Neural cell (in vitro differentiated cells): Measurements from ENCODE around the gene TSPAN11. TPM values are rescaled to one million over a fixed set of nuclear protein-coding genes. Genes with fewer than 3 reads are reported as not detected.

Experiments
- H2AFZ ChIP-seq: fragments of 200-600, 300-800 bp; sonication (generic), shearing (Covaris generic); 2 replicates; pipeline ENCODE4 v1.6.0; 2014; ENCODE audit warnings: low read depth, mild to moderate bottlenecking, antibody characterized with exemption, low read length, moderate library complexity
- H3F3A ChIP-seq: fragments of 200-600 bp; shearing (Covaris generic); 2 replicates; pipeline ENCODE4 v1.6.1; 2016; ENCODE audit warnings: mild to moderate bottlenecking, moderate library complexity, mixed read lengths, antibody characterized with exemption, low read length; ENCODE audit not compliant: insufficient read depth, poor library complexity, severe bottlenecking
- H3K27ac ChIP-seq: fragments of 200-600, 300-800 bp; sonication (generic), shearing (Covaris generic); 2 replicates; pipeline ENCODE4 v1.5.1; 2014; ENCODE audit warnings: mild to moderate bottlenecking, low read length, moderate library complexity
- H3K27me3 ChIP-seq: fragments of 300-800, 200-600 bp; sonication (generic), shearing (Covaris generic); 2 replicates; pipeline ENCODE4 v1.6.0; 2014; ENCODE audit warnings: mild to moderate bottlenecking, low read depth, low read length, moderate library complexity; ENCODE audit not compliant: insufficient read depth
- H3K36me3 ChIP-seq: fragments of 300-800, 200-600 bp; sonication (generic), shearing (Covaris generic); 2 replicates; pipeline ENCODE4 v1.5.1; 2014; ENCODE audit warnings: mild to moderate bottlenecking, antibody characterized with exemption, low read length, moderate library complexity; ENCODE audit not compliant: insufficient read depth
- H3K4me2 ChIP-seq: fragments of 300-800, 200-600 bp; sonication (generic), shearing (Covaris generic); 2 replicates; pipeline ENCODE4 v1.6.0; 2014; ENCODE audit warnings: mild to moderate bottlenecking, low read length
- H3K4me3 ChIP-seq: fragments of 300-800, 200-600 bp; sonication (generic), shearing (Covaris generic); 2 replicates; pipeline ENCODE4 v1.5.1; 2014; ENCODE audit warnings: mild to moderate bottlenecking, low read length, moderate library complexity
- H3K79me2 ChIP-seq: fragments of 200-600 bp; shearing (Covaris generic); replicated peaks from 2 replicates; pipeline ENCODE4 v1.6.0; 2014; ENCODE audit warnings: mild to moderate bottlenecking, low read length, moderate library complexity; ENCODE audit not compliant: insufficient read depth
- H3K9ac ChIP-seq: fragments of 300-800, 200-600 bp; sonication (generic), shearing (Covaris generic); 2 replicates; pipeline ENCODE4 v1.6.1; 2016; ENCODE audit warnings: mild to moderate bottlenecking, low read length, mixed read lengths
- H3K9me2 ChIP-seq: fragments of 200-600 bp; shearing (Covaris generic); 2 replicates; pipeline ENCODE4 v1.6.1; 2016; ENCODE audit warnings: mild to moderate bottlenecking, low read length, mixed read lengths; ENCODE audit not compliant: insufficient read depth
- H3K9me3 ChIP-seq: fragments of 200-600, 300-800 bp; sonication (generic), shearing (Covaris generic); 2 replicates; pipeline ENCODE4 v1.6.1; 2016; ENCODE audit warnings: mild to moderate bottlenecking, mixed run types, low read length, moderate library complexity, mixed read lengths
- H4K20me1 ChIP-seq: fragments of 200-600 bp; shearing (Covaris generic); 2 replicates; pipeline ENCODE4 v1.6.1; 2016; ENCODE audit warnings: mild to moderate bottlenecking, mixed run types; ENCODE audit not compliant: insufficient read depth
- EP300 ChIP-seq: fragments of 450-650 bp; conservative IDR thresholded peaks from 2 replicates; pipeline ENCODE4 v1.6.1; 2014; ENCODE audit warnings: antibody characterized with exemption, mild to moderate bottlenecking, moderate library complexity; ENCODE audit not compliant: poor library complexity, severe bottlenecking
- EZH2 ChIP-seq: fragments of 200-600, 300-800 bp; shearing (Covaris generic), sonication (generic); IDR thresholded peaks from 2 replicates; pipeline ENCODE4 v1.6.1; 2014; ENCODE audit warnings: antibody characterized with exemption, low read length, borderline replicate concordance, mild to moderate bottlenecking; ENCODE audit not compliant: insufficient read depth, poor library complexity, severe bottlenecking
- MXI1 ChIP-seq: fragments of 450-650 bp; conservative IDR thresholded peaks from 2 replicates; pipeline ENCODE4 v1.6.1; 2014; ENCODE audit warnings: antibody characterized with exemption, mild to moderate bottlenecking; ENCODE audit not compliant: poor library complexity, severe bottlenecking
- POLR2AphosphoS5 ChIP-seq: IDR thresholded peaks from 2 replicates; pipeline ENCODE4 v1.6.1; 2012
- RAD21 ChIP-seq: fragments of 450-650 bp; conservative IDR thresholded peaks from 2 replicates; pipeline ENCODE4 v1.6.1; 2014; ENCODE audit warnings: antibody characterized with exemption, mild to moderate bottlenecking, moderate library complexity
- REST ChIP-seq: IDR thresholded peaks from 2 replicates; pipeline ENCODE4 v1.6.1; 2012; ENCODE audit warnings: borderline replicate concordance
- SMC3 ChIP-seq: fragments of 450-650 bp; conservative IDR thresholded peaks from 2 replicates; pipeline ENCODE4 v1.6.1; 2014; ENCODE audit warnings: antibody characterized with exemption, mild to moderate bottlenecking, moderate library complexity; ENCODE audit not compliant: poor library complexity
- TAF1 ChIP-seq: IDR thresholded peaks from 2 replicates; pipeline ENCODE4 v1.6.1; 2012; ENCODE audit warnings: low read depth
- polyA plus RNA-seq: library from polyadenylated mRNA; depleted of rRNA; stranded (reverse); fragments of >200 nt; gene quantifications from 2 replicates; pipeline ENCODE4 v1.2.3, GENCODE V29; 2014
- TF ChIP-seq, protein P1 (sequence below): fragments of 450-650 bp; IDR thresholded peaks from 2 replicates; pipeline ENCODE4 v1.5.1; 2014; ENCODE audit warnings: antibody characterized with exemption, mild to moderate bottlenecking, moderate library complexity; ENCODE audit not compliant: poor library complexity, severe bottlenecking

TSPAN11 gene
- polyA plus RNA-seq, 1 donor from 2014 or later: 5.6 TPM

- H3K4me2 ChIP-seq: no peak overlapping the region
- TF ChIP-seq RAD21: no peak
- TF ChIP-seq POLR2AphosphoS5: no peak
- TF ChIP-seq EZH2: no peak
- no peak for TF ChIP-seq EP300
- no peak for TF ChIP-seq TAF1
- TF ChIP-seq, protein P1, sequence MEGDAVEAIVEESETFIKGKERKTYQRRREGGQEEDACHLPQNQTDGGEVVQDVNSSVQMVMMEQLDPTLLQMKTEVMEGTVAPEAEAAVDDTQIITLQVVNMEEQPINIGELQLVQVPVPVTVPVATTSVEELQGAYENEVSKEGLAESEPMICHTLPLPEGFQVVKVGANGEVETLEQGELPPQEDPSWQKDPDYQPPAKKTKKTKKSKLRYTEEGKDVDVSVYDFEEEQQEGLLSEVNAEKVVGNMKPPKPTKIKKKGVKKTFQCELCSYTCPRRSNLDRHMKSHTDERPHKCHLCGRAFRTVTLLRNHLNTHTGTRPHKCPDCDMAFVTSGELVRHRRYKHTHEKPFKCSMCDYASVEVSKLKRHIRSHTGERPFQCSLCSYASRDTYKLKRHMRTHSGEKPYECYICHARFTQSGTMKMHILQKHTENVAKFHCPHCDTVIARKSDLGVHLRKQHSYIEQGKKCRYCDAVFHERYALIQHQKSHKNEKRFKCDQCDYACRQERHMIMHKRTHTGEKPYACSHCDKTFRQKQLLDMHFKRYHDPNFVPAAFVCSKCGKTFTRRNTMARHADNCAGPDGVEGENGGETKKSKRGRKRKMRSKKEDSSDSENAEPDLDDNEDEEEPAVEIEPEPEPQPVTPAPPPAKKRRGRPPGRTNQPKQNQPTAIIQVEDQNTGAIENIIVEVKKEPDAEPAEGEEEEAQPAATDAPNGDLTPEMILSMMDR: no peak
- no peak for TF ChIP-seq MXI1
- TF ChIP-seq REST: no peak
- TF ChIP-seq SMC3: no peak
- no peaks in the 10 kb centered on the region for H4K20me1 ChIP-seq
- H3K9me2 ChIP-seq: no peaks in the 10 kb centered on the region
- no peak overlapping the region for H3K9ac ChIP-seq
- H2AFZ ChIP-seq: no peak overlapping the region
- no peaks in the 10 kb centered on the region for H3K27me3 ChIP-seq
- H3K79me2 ChIP-seq: no peaks in the 10 kb centered on the region
- no peak overlapping the region for H3K27ac ChIP-seq
- no peaks in the 10 kb centered on the region for H3K36me3 ChIP-seq
- H3K4me3 ChIP-seq: no peak overlapping the region
- H3F3A ChIP-seq: no peaks in the 10 kb centered on the region
- H3K9me3 ChIP-seq: no peaks in the 10 kb centered on the region
Observed at GRCh38 chr12:30972035-30972434, 45.5 kb downstream of the TSPAN11 start.

GRCh38 chr12:30973175-30973574 lies 46.6 kb downstream of the TSPAN11 start:
- Histone ChIP-seq H3K36me3 (no peaks in the 10 kb centered on the region), H3K9me3 (no peaks in the 10 kb centered on the region), H3K9ac (no peak overlapping the region), H3F3A (no peaks in the 10 kb centered on the region), H3K4me2 (no peak overlapping the region), H3K27me3 (no peaks in the 10 kb centered on the region), H3K4me3 (no peak overlapping the region), H3K27ac (no peak overlapping the region), H2AFZ (no peak overlapping the region), H3K79me2 (no peaks in the 10 kb centered on the region), H4K20me1 (no peaks in the 10 kb centered on the region), H3K9me2 (no peaks in the 10 kb centered on the region)
- TF ChIP-seq MXI1 (no peak), REST (no peak), EP300 (no peak), EZH2 (no peak), RAD21 (no peak), SMC3 (no peak), TAF1 (no peak), POLR2AphosphoS5 (no peak)
- TF ChIP-seq, protein P1: no peak
